T-helper 17 cell (primary cell): ENCODE data around the gene CADPS. TPM values are rescaled to one million over a fixed set of nuclear protein-coding genes. Genes with fewer than 3 reads are reported as not detected.

Experiments
- ATAC-seq: fragments of 150-1000 bp; cut with Tn5 transposase; 2 replicates; pipeline ENCODE4 v1.10.0; 2021; ENCODE audit warnings: mild to moderate bottlenecking, moderate library complexity
- DNase-seq, 3 donors: peaks; one replicate each; pipeline versions ENCODE4 v3.0.0 to v3.0.0-alpha.2; 2020 to 2021
- H3K9me3 ChIP-seq: one replicate; pipeline ENCODE4 v1.7.0; 2013; ENCODE audit warnings: low read length, mild to moderate bottlenecking; ENCODE audit not compliant: control insufficient read depth, poor library complexity, severe bottlenecking
- H3K27ac Mint-ChIP-seq: one replicate; pipeline ENCODE4 v1.8.0; 2022; ENCODE audit warnings: mild to moderate bottlenecking, moderate library complexity, mixed read lengths
- H3K27me3 Mint-ChIP-seq: one replicate; pipeline ENCODE4 v1.8.0; 2022; ENCODE audit warnings: mixed read lengths
- H3K36me3 Mint-ChIP-seq: one replicate; pipeline ENCODE4 v1.8.0; 2022; ENCODE audit warnings: low read depth, mixed read lengths
- H3K4me1 Mint-ChIP-seq: one replicate; pipeline ENCODE4 v1.8.0; 2022; ENCODE audit warnings: mild to moderate bottlenecking, mixed read lengths
- H3K4me3 Mint-ChIP-seq: one replicate; pipeline ENCODE4 v1.8.0; 2022; ENCODE audit warnings: mild to moderate bottlenecking, moderate library complexity, mixed read lengths
- total RNA-seq, 4 donors: library from RNA in 2 of 4; stranded (reverse) in 2 of 4; gene quantifications; one replicate each; pipeline ENCODE4 v1.2.3 and lab custom pipeline; 2022 to 2026

The CADPS gene
- not detected for total RNA-seq
- 0 to 0.12 reads per million in 2 donors for total RNA-seq (lab: John Stamatoyannopoulos, UW)

GRCh38 chr3:62874711-62875557, at the start of gene CADPS:
Gene CADPS, minus strand, starts transcription at chr3:62875416. Its CDS starts 387 bp downstream, at chr3:62875029.
- Mint-ChIP-seq H3K4me1 (no peaks in the 10 kb centered on the region), H3K4me3 (no peak within 1 kb of the TSS), H3K36me3 (no peaks in the 10 kb centered on the region), H3K27me3 (peaks cover 28% of the 10 kb centered on the region), H3K27ac (no peak within 1 kb of the TSS)
- DNase-seq (no peak), ATAC-seq (no peak)
- H3K9me3 ChIP-seq, result no peaks in the 10 kb centered on the region

- Mint-ChIP-seq H3K27me3 (no peaks in the 10 kb centered on the region), H3K36me3 (no peaks in the 10 kb centered on the region), H3K27ac (no peak overlapping the region), H3K4me3 (no peak overlapping the region), H3K4me1 (no peaks in the 10 kb centered on the region)
- DNase-seq (no peak), ATAC-seq (no peak)
- no peaks in the 10 kb centered on the region for H3K9me3 ChIP-seq
Observed at GRCh38 chr3:62923066-62923465, 47.9 kb upstream of the CADPS start.

- H3K4me3 Mint-ChIP-seq, result no peak overlapping the region
- ATAC-seq (no peak), DNase-seq (no peak)
- peaks cover 2% of the 10 kb centered on the region for H3K9me3 ChIP-seq
- no peaks in the 10 kb centered on the region for H3K4me1 Mint-ChIP-seq
- H3K27ac Mint-ChIP-seq, result no peak overlapping the region
- H3K27me3 Mint-ChIP-seq, result no peaks in the 10 kb centered on the region
- no peaks in the 10 kb centered on the region for H3K36me3 Mint-ChIP-seq
Observed at GRCh38 chr3:62922326-62922725, 47.1 kb upstream of the CADPS start.

GRCh38 chr3:62920466-62920784, 45.2 kb upstream of the CADPS start:
- H3K36me3 Mint-ChIP-seq, result no peaks in the 10 kb centered on the region
- ATAC-seq (no peak), DNase-seq (no peak)
- no peak overlapping the region for H3K4me3 Mint-ChIP-seq
- H3K27ac Mint-ChIP-seq, result no peak overlapping the region
- H3K27me3 Mint-ChIP-seq, result no peaks in the 10 kb centered on the region
- H3K4me1 Mint-ChIP-seq, result no peaks in the 10 kb centered on the region
- peaks cover 4% of the 10 kb centered on the region for H3K9me3 ChIP-seq

GRCh38 chr3:62919784-62920465, 44.7 kb upstream of the CADPS start:
- no peaks in the 10 kb centered on the region for H3K36me3 Mint-ChIP-seq
- no peak for ATAC-seq
- no peaks in the 10 kb centered on the region for H3K4me1 Mint-ChIP-seq
- peaks cover 4% of the 10 kb centered on the region for H3K9me3 ChIP-seq
- no peaks in the 10 kb centered on the region for H3K27me3 Mint-ChIP-seq
- H3K4me3 Mint-ChIP-seq, result no peak overlapping the region
- no peak overlapping the region for H3K27ac Mint-ChIP-seq
- DNase-seq, result no peak

- peaks cover 4% of the 10 kb centered on the region for H3K9me3 ChIP-seq
- Mint-ChIP-seq H3K27ac (no peak overlapping the region), H3K36me3 (no peaks in the 10 kb centered on the region), H3K4me3 (no peak overlapping the region), H3K27me3 (no peaks in the 10 kb centered on the region), H3K4me1 (no peaks in the 10 kb centered on the region)
- DNase-seq, result no peak
- ATAC-seq, result no peak
Observed at GRCh38 chr3:62918777-62919176, 43.6 kb upstream of the CADPS start.

- DNase-seq (no peak), ATAC-seq (no peak)
- peaks cover 4% of the 10 kb centered on the region for H3K9me3 ChIP-seq
- no peak overlapping the region for H3K27ac Mint-ChIP-seq
- H3K4me1 Mint-ChIP-seq, result no peaks in the 10 kb centered on the region
- no peak overlapping the region for H3K4me3 Mint-ChIP-seq
- no peaks in the 10 kb centered on the region for H3K27me3 Mint-ChIP-seq
- no peaks in the 10 kb centered on the region for H3K36me3 Mint-ChIP-seq
Observed at GRCh38 chr3:62918131-62918530, 42.9 kb upstream of the CADPS start.

GRCh38 chr3:62911526-62911925, 36.3 kb upstream of the CADPS start:
- no peak overlapping the region for H3K27ac Mint-ChIP-seq
- H3K9me3 ChIP-seq, result no peaks in the 10 kb centered on the region
- H3K36me3 Mint-ChIP-seq, result no peaks in the 10 kb centered on the region
- H3K4me3 Mint-ChIP-seq, result no peak overlapping the region
- no peak for ATAC-seq
- no peaks in the 10 kb centered on the region for H3K27me3 Mint-ChIP-seq
- no peak for DNase-seq
- no peaks in the 10 kb centered on the region for H3K4me1 Mint-ChIP-seq

- DNase-seq (no peak), ATAC-seq (no peak)
- Mint-ChIP-seq H3K4me1 (no peaks in the 10 kb centered on the region), H3K27ac (no peak overlapping the region), H3K4me3 (no peak overlapping the region), H3K36me3 (no peaks in the 10 kb centered on the region), H3K27me3 (no peaks in the 10 kb centered on the region)
- H3K9me3 ChIP-seq, result no peaks in the 10 kb centered on the region
Observed at GRCh38 chr3:62905331-62905730, 30.1 kb upstream of the CADPS start.

- H3K27ac Mint-ChIP-seq, result no peak overlapping the region
- H3K27me3 Mint-ChIP-seq, result no peaks in the 10 kb centered on the region
- no peaks in the 10 kb centered on the region for H3K36me3 Mint-ChIP-seq
- no peaks in the 10 kb centered on the region for H3K4me1 Mint-ChIP-seq
- DNase-seq (no peak), ATAC-seq (no peak)
- no peaks in the 10 kb centered on the region for H3K9me3 ChIP-seq
- H3K4me3 Mint-ChIP-seq, result no peak overlapping the region
Observed at GRCh38 chr3:62898530-62899496, 23.6 kb upstream of the CADPS start.

- no peak for ATAC-seq
- H3K4me1 Mint-ChIP-seq, result no peaks in the 10 kb centered on the region
- no peaks in the 10 kb centered on the region for H3K27me3 Mint-ChIP-seq
Observed at GRCh38 chr3:62895901-62896300, 20.7 kb upstream of the CADPS start.

GRCh38 chr3:62892951-62893350, 17.7 kb upstream of the CADPS start:
- H3K27ac Mint-ChIP-seq, result no peak overlapping the region
- H3K4me3 Mint-ChIP-seq, result no peak overlapping the region

More at GRCh38 chr3:62895901-62896300, 20.7 kb upstream of the CADPS start:
- Mint-ChIP-seq H3K27ac (no peak overlapping the region), H3K36me3 (no peaks in the 10 kb centered on the region), H3K4me3 (no peak overlapping the region)
- no peak for DNase-seq
- H3K9me3 ChIP-seq, result no peaks in the 10 kb centered on the region

GRCh38 chr3:62892045-62892444, 16.8 kb upstream of the CADPS start:
- Mint-ChIP-seq H3K4me3 (no peak overlapping the region), H3K27me3 (no peaks in the 10 kb centered on the region), H3K36me3 (no peaks in the 10 kb centered on the region), H3K27ac (no peak overlapping the region), H3K4me1 (no peaks in the 10 kb centered on the region)
- ATAC-seq, result no peak
- DNase-seq, result no peak
- no peaks in the 10 kb centered on the region for H3K9me3 ChIP-seq

More at GRCh38 chr3:62892951-62893350, 17.7 kb upstream of the CADPS start:
- Mint-ChIP-seq H3K27me3 (no peaks in the 10 kb centered on the region), H3K36me3 (no peaks in the 10 kb centered on the region), H3K4me1 (no peaks in the 10 kb centered on the region)
- ATAC-seq (no peak), DNase-seq (no peak)
- no peaks in the 10 kb centered on the region for H3K9me3 ChIP-seq
